CD14-positive monocyte (primary cell): ENCODE data around the gene FAM53A. TPM values are rescaled to one million over a fixed set of nuclear protein-coding genes. Genes with fewer than 3 reads are reported as not detected.

ENCODE experiments used
- DNase-seq, 3 donors: peaks; one replicate each; pipeline ENCODE4 v3.0.0-alpha.2; 2011 to 2022
- H2AFZ ChIP-seq: 2 replicates; pipeline ENCODE4 v1.6.0; 2012; ENCODE audit warnings: mild to moderate bottlenecking, low read depth, low read length, inconsistent platforms; ENCODE audit not compliant: insufficient read depth, poor library complexity, severe bottlenecking
- H3K27ac ChIP-seq, 2 donors: 1 replicate in 1 of 2; 2 replicates in 1 of 2; pipeline ENCODE4 v1.5.1; 2012 to 2013; ENCODE audit warnings: low read length in 2 of 2, control low read depth in 1 of 2, inconsistent platforms in 1 of 2, low read depth in 1 of 2, mild to moderate bottlenecking in 1 of 2
- H3K27me3 ChIP-seq, 2 donors: one replicate each; pipeline versions ENCODE4 v1.6.0 to v1.6.1; 2011 to 2013; ENCODE audit warnings: low read length in 2 of 2; ENCODE audit not compliant: control insufficient read depth in 2 of 2, insufficient read depth in 2 of 2
- H3K36me3 ChIP-seq, 2 donors: replicated peaks in 1 of 2; 1 replicate in 1 of 2; 2 replicates in 1 of 2; pipeline versions ENCODE4 v1.5.1 to v1.6.1; 2012 to 2013; ENCODE audit warnings: low read length in 2 of 2, control low read depth in 1 of 2, inconsistent platforms in 1 of 2, mild to moderate bottlenecking in 1 of 2; ENCODE audit not compliant: insufficient read depth in 2 of 2, control insufficient read depth in 1 of 2
- H3K4me1 ChIP-seq, 2 donors: 1 replicate in 1 of 2; 2 replicates in 1 of 2; pipeline versions ENCODE4 v1.5.1 to v1.6.1; 2012 to 2013; ENCODE audit warnings: low read length in 2 of 2, control low read depth in 1 of 2, inconsistent platforms in 1 of 2, mild to moderate bottlenecking in 1 of 2, moderate library complexity in 1 of 2; ENCODE audit not compliant: insufficient read depth in 2 of 2, control insufficient read depth in 1 of 2
- H3K4me2 ChIP-seq: replicated peaks from 2 replicates; pipeline ENCODE3; 2012; ENCODE audit warnings: low read length, moderate library complexity, mild to moderate bottlenecking; ENCODE audit not compliant: poor library complexity, severe bottlenecking; ENCODE audit errors: extremely low read depth
- H3K4me3 ChIP-seq, 3 experiments: fragments of 200-600 bp in 1 of 3; sonication (generic) in 1 of 3; replicated peaks in 1 of 3; 1 replicate in 2 of 3; 2 replicates in 1 of 3; pipeline ENCODE4 v1.5.1; 2011 to 2013; ENCODE audit warnings: low read length in 3 of 3, mild to moderate bottlenecking in 3 of 3, control low read depth in 2 of 3, low read depth in 2 of 3, inconsistent platforms in 1 of 3, moderate library complexity in 1 of 3
- H3K79me2 ChIP-seq: 2 replicates; pipeline ENCODE4 v1.6.0; 2012; ENCODE audit warnings: mild to moderate bottlenecking, control low read depth, inconsistent platforms, low read length, moderate library complexity; ENCODE audit not compliant: insufficient read depth
- H3K9ac ChIP-seq: 2 replicates; pipeline ENCODE4 v1.6.0; 2017; ENCODE audit warnings: low read length, mild to moderate bottlenecking; ENCODE audit not compliant: insufficient read depth, poor library complexity, severe bottlenecking
- H3K9me3 ChIP-seq, 2 donors: replicated peaks in 1 of 2; 1 replicate in 1 of 2; 2 replicates in 1 of 2; pipeline versions ENCODE4 v1.5.1 to v1.6.1; 2012 to 2013; ENCODE audit warnings: low read length in 2 of 2, control low read depth in 1 of 2; ENCODE audit not compliant: control insufficient read depth in 1 of 2, insufficient read depth in 1 of 2
- H4K20me1 ChIP-seq: 2 replicates; pipeline ENCODE4 v1.6.0; 2012; ENCODE audit warnings: mild to moderate bottlenecking, low read length, control low read depth, moderate library complexity; ENCODE audit not compliant: insufficient read depth
- H3K27ac Mint-ChIP-seq, 7 donors: one replicate each; pipeline ENCODE4 v1.8.0; 2020; ENCODE audit warnings: mild to moderate bottlenecking in 7 of 7, mixed read lengths in 7 of 7, moderate library complexity in 6 of 7, inconsistent platforms in 2 of 7
- H3K27me3 Mint-ChIP-seq, 3 donors: one replicate each; pipeline ENCODE4 v1.8.0; 2021 to 2022; ENCODE audit warnings: low read depth in 3 of 3, mild to moderate bottlenecking in 3 of 3, mixed read lengths in 3 of 3, moderate library complexity in 3 of 3, inconsistent platforms in 1 of 3
- H3K36me3 Mint-ChIP-seq, 2 donors: one replicate each; pipeline ENCODE4 v1.8.0; 2020; ENCODE audit warnings: mixed read lengths in 2 of 2, inconsistent platforms in 1 of 2, mild to moderate bottlenecking in 1 of 2
- H3K4me1 Mint-ChIP-seq: one replicate; pipeline ENCODE4 v1.8.0; 2020; ENCODE audit warnings: mild to moderate bottlenecking, mixed read lengths
- H3K4me3 Mint-ChIP-seq, 2 donors: one replicate each; pipeline ENCODE4 v1.8.0; 2020; ENCODE audit warnings: mild to moderate bottlenecking in 2 of 2, mixed read lengths in 2 of 2, moderate library complexity in 1 of 2
- H3K9me3 Mint-ChIP-seq, 7 donors: one replicate each; pipeline ENCODE4 v1.8.0; 2020 to 2022; ENCODE audit warnings: mixed read lengths in 7 of 7, mild to moderate bottlenecking in 6 of 7, moderate library complexity in 6 of 7, inconsistent platforms in 2 of 7
- WGBS: methylation state at CpG from one replicate; pipeline ENCODE4 v1.1.5; 2013; ENCODE audit warnings: missing lambda C conversion rate; ENCODE audit not compliant: insufficient coverage; 5-methylcytosine and 5-hydroxymethylcytosine counted together
- intact Hi-C, 2 donors: fragments of 100-400 bp; cut with micrococcal nuclease; formaldehyde crosslinking; loops; one replicate each; pipeline versions ENCODE4 v1.15.0 to v1.15.1; 2023
- polyA plus RNA-seq, 3 donors: library from polyadenylated mRNA; depleted of rRNA in 1 of 3; unstranded in 2 of 3; stranded (reverse) in 1 of 3; fragments of 300-500 nt in 2 of 3; fragments of >200 nt in 1 of 3; fragmentation: Illumina TruSeq in 2 of 3; gene quantifications; 1 replicate in 2 of 3; 2 replicates in 1 of 3; pipeline ENCODE4 v1.2.3, GENCODE V29; 2012 to 2021
- TF ChIP-seq, protein P1 (sequence below): fragments of 200-600 bp; IDR thresholded peaks from one replicate; pipeline ENCODE4 v1.8.0; 2022; ENCODE audit warnings: antibody characterized with exemption, mild to moderate bottlenecking

FAM53A gene
- polyA plus RNA-seq, 3 donors = 0.40 to 0.82 (median 0.76) TPM

DNA sequence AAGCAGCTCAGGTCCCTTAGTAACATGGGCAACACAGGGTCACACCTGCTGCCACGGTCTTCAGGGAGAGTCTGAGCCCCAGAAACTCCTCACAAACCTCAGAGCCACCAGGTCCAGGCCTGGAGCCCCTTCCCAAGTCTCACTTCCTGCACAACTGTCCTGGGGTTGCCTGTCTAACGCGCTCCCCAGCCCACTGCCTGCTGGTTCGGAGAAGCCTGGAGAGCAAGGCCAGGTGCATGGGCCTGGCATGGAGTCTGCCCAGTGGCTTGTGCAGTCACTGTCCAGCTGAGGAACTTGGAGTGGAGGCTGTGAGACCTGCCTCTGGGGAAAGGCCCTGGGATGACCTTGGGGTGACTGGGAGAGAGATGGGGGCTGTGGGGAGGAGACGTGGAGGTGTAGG is 28.0 kb downstream of the FAM53A start:
- no peaks in the 10 kb centered on the region for H3K79me2 ChIP-seq
- no peak for DNase-seq
- H3K9me3 ChIP-seq = no peaks in the 10 kb centered on the region
- peaks cover 0 to 3% (median 0%) of the 10 kb centered on the region in 7 donors for H3K9me3 Mint-ChIP-seq
- peaks cover 0 to 2% of the 10 kb centered on the region in 2 donors for H3K36me3 Mint-ChIP-seq
- TF ChIP-seq, protein P1, sequence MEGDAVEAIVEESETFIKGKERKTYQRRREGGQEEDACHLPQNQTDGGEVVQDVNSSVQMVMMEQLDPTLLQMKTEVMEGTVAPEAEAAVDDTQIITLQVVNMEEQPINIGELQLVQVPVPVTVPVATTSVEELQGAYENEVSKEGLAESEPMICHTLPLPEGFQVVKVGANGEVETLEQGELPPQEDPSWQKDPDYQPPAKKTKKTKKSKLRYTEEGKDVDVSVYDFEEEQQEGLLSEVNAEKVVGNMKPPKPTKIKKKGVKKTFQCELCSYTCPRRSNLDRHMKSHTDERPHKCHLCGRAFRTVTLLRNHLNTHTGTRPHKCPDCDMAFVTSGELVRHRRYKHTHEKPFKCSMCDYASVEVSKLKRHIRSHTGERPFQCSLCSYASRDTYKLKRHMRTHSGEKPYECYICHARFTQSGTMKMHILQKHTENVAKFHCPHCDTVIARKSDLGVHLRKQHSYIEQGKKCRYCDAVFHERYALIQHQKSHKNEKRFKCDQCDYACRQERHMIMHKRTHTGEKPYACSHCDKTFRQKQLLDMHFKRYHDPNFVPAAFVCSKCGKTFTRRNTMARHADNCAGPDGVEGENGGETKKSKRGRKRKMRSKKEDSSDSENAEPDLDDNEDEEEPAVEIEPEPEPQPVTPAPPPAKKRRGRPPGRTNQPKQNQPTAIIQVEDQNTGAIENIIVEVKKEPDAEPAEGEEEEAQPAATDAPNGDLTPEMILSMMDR = no peak
- peaks cover 0 to 3% (median 3%) of the 10 kb centered on the region in 3 donors for H3K27me3 Mint-ChIP-seq
- H2AFZ ChIP-seq = no peak overlapping the region
- no peak overlapping the region for H3K4me3 Mint-ChIP-seq
- H3K4me1 Mint-ChIP-seq = no peaks in the 10 kb centered on the region
- intact Hi-C loops = no loop called here
- WGBS = 94% methylated on average over 5 of the region's 5 CpGs
- no peaks in the 10 kb centered on the region for H3K36me3 ChIP-seq
- no peak overlapping the region for H3K27ac ChIP-seq
- no peaks in the 10 kb centered on the region for H4K20me1 ChIP-seq
- no peaks in the 10 kb centered on the region for H3K4me1 ChIP-seq
- no peak overlapping the region for H3K4me3 ChIP-seq
- no peak overlapping the region for H3K4me2 ChIP-seq
- no peak overlapping the region for H3K9ac ChIP-seq
- H3K27ac Mint-ChIP-seq = peak overlapping the region in 1 of 7 donors; percentile 68
- no peaks in the 10 kb centered on the region for H3K27me3 ChIP-seq

DNA sequence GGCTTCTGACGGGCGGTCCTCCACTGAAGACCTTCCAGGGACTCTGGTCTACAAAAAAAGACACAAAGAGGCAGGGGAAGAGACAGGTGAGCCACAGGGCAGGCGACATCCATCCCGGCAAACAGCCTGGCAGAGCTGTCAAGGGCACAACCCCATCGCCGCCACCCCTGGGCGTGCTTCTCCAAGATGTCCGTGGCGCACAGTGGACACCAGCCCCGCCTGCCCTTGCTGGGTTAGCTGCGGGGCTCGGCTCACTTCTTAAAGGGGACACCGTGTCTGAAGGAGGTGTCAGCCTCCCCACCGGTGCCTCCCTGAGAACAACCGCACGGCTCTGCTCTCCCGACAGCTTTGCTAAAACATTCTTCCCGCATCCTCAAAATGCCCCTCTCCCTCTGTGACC is 28.4 kb downstream of the FAM53A start:
- no peak for DNase-seq
- peaks cover 0 to 3% (median 3%) of the 10 kb centered on the region in 3 donors for H3K27me3 Mint-ChIP-seq

More for the DNA sequence above, 28.4 kb downstream of the FAM53A start:
- Histone ChIP-seq H3K79me2 (no peaks in the 10 kb centered on the region), H3K36me3 (no peaks in the 10 kb centered on the region), H4K20me1 (no peaks in the 10 kb centered on the region), H3K4me1 (no peaks in the 10 kb centered on the region), H3K27me3 (no peaks in the 10 kb centered on the region), H3K27ac (no peak overlapping the region), H3K4me3 (no peak overlapping the region), H3K4me2 (no peak overlapping the region), H2AFZ (no peak overlapping the region), H3K9me3 (no peaks in the 10 kb centered on the region), H3K9ac (no peak overlapping the region)
- intact Hi-C loops = no loop called here
- Mint-ChIP-seq H3K4me3 (no peak overlapping the region), H3K27ac (no peak overlapping the region), H3K9me3 (peaks cover 0 to 3% (median 2%) of the 10 kb centered on the region in 7 donors), H3K36me3 (peaks cover 0 to 2% of the 10 kb centered on the region in 2 donors), H3K4me1 (no peaks in the 10 kb centered on the region)
- WGBS = 96% methylated on average over 16 of the region's 18 CpGs
- TF ChIP-seq, protein P1 = no peak
